ENCODE results near the gene BTBD2.

The BTBD2 gene

DNA sequence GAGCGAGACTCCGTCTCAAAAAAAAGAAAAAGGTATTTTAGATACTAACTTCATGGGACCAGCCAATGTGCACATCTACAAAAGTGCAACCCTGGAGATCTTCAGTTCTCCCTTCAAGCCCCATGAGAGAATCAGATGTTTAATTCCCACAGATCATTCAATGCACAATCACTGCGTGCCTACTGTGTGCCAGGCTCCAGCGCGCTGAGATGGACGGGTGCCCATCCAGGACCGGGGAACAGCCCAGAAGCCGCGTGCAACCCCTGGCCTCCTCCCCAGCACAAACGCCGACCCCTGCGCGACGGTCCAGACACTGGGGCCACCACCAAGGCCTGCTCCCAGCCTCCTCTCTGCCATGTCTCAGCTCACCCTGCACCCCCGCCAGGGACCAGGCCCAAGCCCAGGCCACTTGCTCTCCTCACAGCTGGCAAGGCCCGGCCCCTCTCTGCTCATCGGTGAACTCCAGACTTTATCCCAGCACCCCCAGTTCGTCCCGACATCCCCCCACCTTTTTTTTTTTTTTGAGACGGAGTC, 5.3 kb downstream of the BTBD2 start:
- DNase-seq (ENCODE audit: low read depth): no peak
- TF ChIP-seq, protein P1, sequence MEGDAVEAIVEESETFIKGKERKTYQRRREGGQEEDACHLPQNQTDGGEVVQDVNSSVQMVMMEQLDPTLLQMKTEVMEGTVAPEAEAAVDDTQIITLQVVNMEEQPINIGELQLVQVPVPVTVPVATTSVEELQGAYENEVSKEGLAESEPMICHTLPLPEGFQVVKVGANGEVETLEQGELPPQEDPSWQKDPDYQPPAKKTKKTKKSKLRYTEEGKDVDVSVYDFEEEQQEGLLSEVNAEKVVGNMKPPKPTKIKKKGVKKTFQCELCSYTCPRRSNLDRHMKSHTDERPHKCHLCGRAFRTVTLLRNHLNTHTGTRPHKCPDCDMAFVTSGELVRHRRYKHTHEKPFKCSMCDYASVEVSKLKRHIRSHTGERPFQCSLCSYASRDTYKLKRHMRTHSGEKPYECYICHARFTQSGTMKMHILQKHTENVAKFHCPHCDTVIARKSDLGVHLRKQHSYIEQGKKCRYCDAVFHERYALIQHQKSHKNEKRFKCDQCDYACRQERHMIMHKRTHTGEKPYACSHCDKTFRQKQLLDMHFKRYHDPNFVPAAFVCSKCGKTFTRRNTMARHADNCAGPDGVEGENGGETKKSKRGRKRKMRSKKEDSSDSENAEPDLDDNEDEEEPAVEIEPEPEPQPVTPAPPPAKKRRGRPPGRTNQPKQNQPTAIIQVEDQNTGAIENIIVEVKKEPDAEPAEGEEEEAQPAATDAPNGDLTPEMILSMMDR (IDR thresholded peaks at IDR 0.05; ENCODE audit: insufficient read depth, low read depth, low read length, missing control alignments): no peak
- H3K4me3 ChIP-seq (ENCODE audit: low read length): no peak overlapping the region

DNA sequence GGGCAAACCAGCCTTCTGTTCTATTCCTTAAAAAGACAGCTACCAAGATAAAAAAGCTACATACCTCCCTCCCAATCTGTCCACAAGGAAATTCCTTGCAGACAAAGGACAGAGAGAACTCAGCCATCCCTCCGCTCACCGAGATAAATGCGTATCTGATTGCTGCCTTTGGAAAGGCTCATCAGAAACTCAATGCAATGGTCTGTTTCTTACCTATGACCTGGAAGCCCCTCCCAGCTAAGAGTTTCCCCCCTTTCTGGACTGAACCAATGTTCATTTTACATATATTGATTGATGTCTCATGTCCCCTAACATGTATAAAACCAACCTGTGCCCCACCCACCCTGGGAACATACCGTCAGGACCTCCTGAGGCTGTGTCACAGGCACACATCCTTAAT, 11.6 kb downstream of the BTBD2 start:
- TF ChIP-seq, protein P1 (IDR thresholded peaks at IDR 0.05; ENCODE audit: insufficient read depth, low read depth, low read length, missing control alignments): no peak
- H3K4me3 ChIP-seq (ENCODE audit: low read length): no peak overlapping the region
- no peak for DNase-seq (ENCODE audit: low read depth)

DNA sequence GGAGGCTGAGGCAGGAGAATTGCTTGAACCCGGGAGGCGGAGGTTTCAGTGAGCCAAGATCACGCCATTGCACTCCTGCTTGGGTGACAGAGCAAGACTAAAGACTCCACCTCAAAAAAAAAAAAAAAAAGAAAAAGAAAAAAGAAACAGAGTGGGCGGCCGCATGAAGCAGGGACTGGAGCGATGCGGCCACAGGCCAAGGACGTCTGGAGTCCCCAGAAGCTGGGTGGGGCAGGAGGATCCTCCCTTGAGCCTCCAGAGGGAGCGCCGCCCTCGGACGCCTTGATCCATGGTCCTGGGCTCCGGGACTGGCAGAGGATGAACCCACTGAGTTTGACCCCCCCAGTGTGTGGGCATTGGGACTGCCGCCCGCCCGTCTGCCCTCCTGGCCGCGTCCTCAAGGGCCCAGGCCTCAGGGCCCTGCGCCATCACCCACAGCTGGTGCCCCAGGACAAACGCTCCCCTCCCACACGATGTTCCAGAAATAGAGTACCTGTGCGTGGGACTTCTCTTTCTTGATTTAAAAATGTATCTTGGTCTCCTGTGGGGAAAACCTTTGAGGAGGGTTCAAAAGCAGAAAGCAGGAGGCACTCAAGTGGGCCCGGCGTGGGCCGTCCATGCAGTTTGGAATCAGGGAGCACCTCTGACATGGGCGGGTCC, 15.5 kb downstream of the BTBD2 start:
- no peak overlapping the region for H3K4me3 ChIP-seq (ENCODE audit: low read length)
- TF ChIP-seq, protein P1 (IDR thresholded peaks at IDR 0.05; ENCODE audit: insufficient read depth, low read depth, low read length, missing control alignments): no peak
- no peak for DNase-seq (ENCODE audit: low read depth)

DNA sequence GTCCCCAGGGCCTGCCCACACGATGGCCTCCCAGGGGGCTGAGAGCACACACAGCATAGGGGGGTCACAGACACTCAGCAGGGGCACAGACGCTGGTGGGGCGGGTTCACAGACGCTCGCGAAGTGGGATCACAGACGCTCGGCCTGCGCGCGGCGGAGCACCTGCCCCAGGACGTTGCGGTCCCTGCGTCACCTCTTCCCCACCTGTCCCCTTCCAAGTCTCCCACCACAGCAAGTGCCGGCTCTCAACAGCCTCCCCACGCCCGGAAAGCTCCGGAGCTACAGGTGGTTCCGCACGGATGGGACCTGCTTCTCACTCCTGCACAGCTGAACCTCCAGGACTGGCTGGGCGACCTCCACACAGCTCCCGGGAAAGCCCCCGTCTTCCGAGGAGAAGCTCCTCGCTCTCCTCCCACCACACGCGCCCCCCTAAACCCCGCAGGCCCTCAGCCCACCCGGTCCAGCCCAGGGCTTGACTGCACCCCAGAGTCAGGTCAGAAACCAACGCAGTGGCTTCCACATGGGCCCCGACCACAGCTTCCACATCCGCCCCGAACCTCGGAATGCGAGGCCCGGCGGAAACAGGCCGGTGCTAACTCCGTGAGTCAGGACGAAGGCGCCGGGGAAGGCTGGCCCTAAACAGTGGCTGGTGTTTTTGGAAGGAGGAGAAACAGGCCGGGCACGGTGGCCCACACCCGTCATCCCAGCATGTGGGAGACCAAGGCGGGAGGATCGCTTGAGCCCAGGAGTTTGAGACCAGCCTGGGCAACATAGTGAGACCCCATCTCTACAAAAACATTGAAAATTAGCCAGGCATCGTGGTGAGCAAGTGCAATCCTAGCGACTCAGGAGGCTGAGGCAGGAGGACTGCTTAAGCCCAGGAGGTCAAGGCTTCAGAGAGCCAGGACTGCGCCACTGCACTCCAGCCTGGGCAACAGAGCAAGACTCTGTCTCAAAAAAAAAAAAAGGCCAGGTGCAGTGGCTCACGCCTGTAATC, 16.5 kb downstream of the BTBD2 start:
- TF ChIP-seq, protein P1 (IDR thresholded peaks at IDR 0.05; ENCODE audit: insufficient read depth, low read depth, low read length, missing control alignments): no peak
- no peak for DNase-seq (ENCODE audit: low read depth)
- H3K4me3 ChIP-seq (ENCODE audit: low read length): no peak overlapping the region

DNA sequence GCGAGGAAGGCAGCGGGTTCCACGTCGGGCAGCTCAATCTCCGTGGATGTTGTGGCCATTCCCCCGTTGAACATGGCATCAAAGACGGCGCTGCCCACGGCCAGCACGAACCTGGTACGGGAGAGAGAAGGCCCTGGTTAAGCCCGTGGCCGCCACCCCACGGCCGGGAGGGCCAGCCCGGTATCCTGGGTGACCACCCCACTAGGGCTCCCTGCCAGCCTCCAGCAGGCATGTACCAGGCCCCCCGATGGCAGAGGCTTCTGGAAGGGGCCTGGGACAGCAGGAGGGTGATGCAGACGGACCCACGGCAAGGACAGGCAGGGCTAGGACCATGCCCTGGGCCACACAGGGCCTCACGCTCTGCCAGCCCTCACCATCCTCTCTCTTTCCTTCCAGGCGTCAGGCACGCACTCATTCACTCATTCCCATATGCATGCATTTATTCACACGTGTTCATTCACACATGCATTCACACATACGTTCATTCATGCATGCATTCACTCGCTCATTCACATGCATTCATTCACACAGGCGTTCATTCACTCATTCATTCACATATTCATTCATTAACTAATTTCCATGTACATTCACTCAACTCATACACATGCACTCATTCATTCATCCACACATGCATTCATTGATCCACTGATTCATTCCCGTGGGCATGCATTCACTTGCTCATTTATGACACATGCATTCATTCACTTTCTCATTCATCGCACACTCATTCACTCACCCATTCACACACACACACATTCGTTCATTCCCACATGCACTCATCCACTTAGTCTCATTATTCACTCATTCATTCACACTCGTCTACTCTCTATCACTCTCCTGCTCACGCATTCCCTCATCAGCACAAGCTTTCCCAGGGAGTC, 17.9 kb downstream of the BTBD2 start:
- peak; percentile 64 for DNase-seq (ENCODE audit: low read depth)
- TF ChIP-seq, protein P1 (IDR thresholded peaks at IDR 0.05; ENCODE audit: insufficient read depth, low read depth, low read length, missing control alignments): no peak
- H3K4me3 ChIP-seq (ENCODE audit: low read length): no peak overlapping the region

DNA sequence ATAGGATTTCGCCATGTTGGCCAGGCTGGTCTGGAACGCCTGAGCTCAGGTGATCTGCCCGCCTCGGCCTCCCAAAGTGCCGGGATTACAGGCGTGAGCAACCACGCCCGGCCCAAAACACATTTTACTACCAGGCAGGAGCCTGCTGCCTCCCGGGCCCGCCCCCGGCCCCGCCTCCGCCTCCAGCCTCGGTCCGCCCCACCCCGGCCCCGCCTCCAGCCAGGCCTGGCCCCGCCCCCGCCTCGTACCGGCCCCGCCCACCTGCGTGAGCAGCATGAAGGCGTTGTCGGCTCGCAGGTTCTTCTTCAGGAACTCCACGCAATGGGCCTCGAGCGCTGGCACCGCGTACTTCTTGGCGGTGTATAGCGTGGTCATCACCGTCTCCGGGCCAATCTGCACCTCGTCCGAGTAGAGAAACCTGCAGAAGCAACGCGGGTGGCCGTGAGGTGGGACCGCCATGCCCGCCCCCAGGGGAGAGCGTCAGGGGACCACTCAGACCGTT, 22.7 kb downstream of the BTBD2 start:
- H3K4me3 ChIP-seq (ENCODE audit: low read length): no peak overlapping the region
- TF ChIP-seq, protein P1 (IDR thresholded peaks at IDR 0.05; ENCODE audit: insufficient read depth, low read depth, low read length, missing control alignments): no peak
- DNase-seq (ENCODE audit: low read depth): peak; percentile 26

All from epithelial cell of esophagus (primary cell).